ENCODE results near the gene WDR49. TPM values are rescaled to one million over a fixed set of nuclear protein-coding genes. Genes with fewer than 3 reads are reported as not detected.
"Not testable (repeated sequence)": the region's sequence is repeated elsewhere in the genome, so short reads cannot be mapped to it uniquely, and the experiment has no call there.

The WDR49 gene
- total RNA-seq, 1 donor from 2014 or later: 1.2 TPM

DNA sequence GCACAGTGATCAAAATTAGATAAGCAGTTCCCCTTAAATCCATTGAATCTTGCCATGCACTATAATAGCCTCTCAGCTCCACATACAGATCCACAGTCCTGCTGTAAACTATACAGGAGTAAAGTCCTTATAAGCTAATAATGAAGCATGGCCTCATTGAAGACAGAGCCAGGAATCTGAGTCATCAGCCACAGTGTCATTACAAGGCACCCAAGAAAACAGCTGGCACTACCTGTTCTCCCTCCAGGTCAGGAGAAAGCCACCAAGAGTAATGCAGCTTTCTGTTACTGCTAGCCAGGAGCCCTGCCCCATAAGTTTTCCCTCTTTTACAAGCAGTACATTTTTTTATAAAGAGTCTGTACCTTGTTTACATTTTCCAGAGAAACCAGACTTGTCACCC, 27.3 kb downstream of the WDR49 start:
- Mint-ChIP-seq H3K4me3 (no peak overlapping the region), H3K27me3 (no peaks in the 10 kb centered on the region), H3K9me3 (no peaks in the 10 kb centered on the region), H3K36me3 (no peaks in the 10 kb centered on the region), H3K4me1 (ENCODE audit: unreplicated experiment) (no peaks in the 10 kb centered on the region), H3K27ac (no peak overlapping the region)
- TF ChIP-seq, protein P1, sequence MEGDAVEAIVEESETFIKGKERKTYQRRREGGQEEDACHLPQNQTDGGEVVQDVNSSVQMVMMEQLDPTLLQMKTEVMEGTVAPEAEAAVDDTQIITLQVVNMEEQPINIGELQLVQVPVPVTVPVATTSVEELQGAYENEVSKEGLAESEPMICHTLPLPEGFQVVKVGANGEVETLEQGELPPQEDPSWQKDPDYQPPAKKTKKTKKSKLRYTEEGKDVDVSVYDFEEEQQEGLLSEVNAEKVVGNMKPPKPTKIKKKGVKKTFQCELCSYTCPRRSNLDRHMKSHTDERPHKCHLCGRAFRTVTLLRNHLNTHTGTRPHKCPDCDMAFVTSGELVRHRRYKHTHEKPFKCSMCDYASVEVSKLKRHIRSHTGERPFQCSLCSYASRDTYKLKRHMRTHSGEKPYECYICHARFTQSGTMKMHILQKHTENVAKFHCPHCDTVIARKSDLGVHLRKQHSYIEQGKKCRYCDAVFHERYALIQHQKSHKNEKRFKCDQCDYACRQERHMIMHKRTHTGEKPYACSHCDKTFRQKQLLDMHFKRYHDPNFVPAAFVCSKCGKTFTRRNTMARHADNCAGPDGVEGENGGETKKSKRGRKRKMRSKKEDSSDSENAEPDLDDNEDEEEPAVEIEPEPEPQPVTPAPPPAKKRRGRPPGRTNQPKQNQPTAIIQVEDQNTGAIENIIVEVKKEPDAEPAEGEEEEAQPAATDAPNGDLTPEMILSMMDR (conservative IDR thresholded peaks at IDR 0.05): no peak
- no peak for DNase-seq (ENCODE audit: extremely low spot score, unreplicated experiment)

DNA sequence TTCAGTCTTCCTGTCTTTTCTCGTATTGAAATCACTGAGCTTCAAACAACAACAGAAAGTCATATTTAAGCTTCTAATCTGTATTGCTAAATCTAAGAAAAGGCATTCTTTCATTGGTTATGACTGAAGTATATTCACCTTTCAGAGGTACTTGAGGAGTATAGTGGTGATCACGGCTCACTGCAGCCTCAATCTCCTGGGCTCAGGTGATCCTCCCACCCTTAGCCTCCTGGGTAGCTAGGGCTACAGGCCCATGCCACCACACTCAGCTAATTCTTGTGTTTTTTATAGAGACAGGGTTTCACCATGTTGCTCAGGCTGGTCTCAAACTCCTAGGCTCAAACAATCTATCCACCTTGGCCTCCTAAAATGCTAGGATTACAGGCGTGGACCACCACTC, 38.7 kb downstream of the WDR49 start:
- Mint-ChIP-seq H3K36me3 (no peaks in the 10 kb centered on the region), H3K27ac (no peak overlapping the region), H3K4me1 (ENCODE audit: unreplicated experiment) (no peaks in the 10 kb centered on the region), H3K4me3 (no peak overlapping the region), H3K9me3 (no peaks in the 10 kb centered on the region), H3K27me3 (no peaks in the 10 kb centered on the region)
- TF ChIP-seq, protein P1 (conservative IDR thresholded peaks at IDR 0.05): no peak
- no peak for DNase-seq (ENCODE audit: extremely low spot score, unreplicated experiment)

DNA sequence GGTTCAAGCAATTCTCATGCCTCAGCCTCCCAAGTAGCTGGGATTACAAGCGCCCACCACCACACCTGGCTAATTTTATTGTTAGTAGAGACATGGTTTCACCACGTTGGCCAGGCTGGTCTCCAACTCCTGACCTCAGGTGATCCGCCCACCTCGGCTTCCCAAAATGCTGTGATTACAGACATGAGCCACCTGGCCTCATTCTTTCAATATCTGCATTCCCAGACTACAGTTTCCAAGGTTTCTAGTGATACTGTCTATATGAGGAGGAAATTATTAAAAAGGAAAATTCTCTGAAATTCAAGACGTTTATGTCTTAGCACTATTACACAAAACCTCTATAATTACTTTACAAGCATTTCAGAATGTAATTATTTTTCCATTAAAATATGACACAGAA, 39.5 kb downstream of the WDR49 start:
- not testable (repeated sequence) for H3K27ac Mint-ChIP-seq; DNase-seq (ENCODE audit: extremely low spot score, unreplicated experiment); H3K36me3 Mint-ChIP-seq; H3K27me3 Mint-ChIP-seq; H3K9me3 Mint-ChIP-seq; H3K4me3 Mint-ChIP-seq; H3K4me1 Mint-ChIP-seq (ENCODE audit: unreplicated experiment)

DNA sequence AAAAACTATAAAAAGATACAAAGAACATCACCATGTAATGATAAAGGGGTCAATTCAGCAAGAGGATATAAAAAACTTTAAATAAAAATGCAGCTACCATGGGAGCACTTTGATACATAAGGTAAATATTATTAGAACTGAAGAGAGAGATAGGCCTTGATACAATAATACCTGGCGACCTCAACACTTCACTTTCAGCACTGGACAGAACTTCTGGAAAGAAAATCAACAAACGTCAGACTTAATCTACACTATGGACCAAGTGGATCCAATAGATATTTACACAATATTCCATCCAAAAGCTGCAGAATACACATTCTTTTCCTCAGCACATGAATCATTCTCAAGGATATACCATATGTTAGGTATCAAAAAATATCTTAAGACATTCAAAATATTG, 42.0 kb downstream of the WDR49 start:
- no peak overlapping the region for H3K4me3 Mint-ChIP-seq
- H3K9me3 Mint-ChIP-seq: no peaks in the 10 kb centered on the region
- H3K36me3 Mint-ChIP-seq: no peaks in the 10 kb centered on the region
- TF ChIP-seq, protein P1 (conservative IDR thresholded peaks at IDR 0.05): no peak
- no peaks in the 10 kb centered on the region for H3K4me1 Mint-ChIP-seq (ENCODE audit: unreplicated experiment)
- no peak for DNase-seq (ENCODE audit: extremely low spot score, unreplicated experiment)
- H3K27ac Mint-ChIP-seq: no peak overlapping the region
- no peaks in the 10 kb centered on the region for H3K27me3 Mint-ChIP-seq

DNA sequence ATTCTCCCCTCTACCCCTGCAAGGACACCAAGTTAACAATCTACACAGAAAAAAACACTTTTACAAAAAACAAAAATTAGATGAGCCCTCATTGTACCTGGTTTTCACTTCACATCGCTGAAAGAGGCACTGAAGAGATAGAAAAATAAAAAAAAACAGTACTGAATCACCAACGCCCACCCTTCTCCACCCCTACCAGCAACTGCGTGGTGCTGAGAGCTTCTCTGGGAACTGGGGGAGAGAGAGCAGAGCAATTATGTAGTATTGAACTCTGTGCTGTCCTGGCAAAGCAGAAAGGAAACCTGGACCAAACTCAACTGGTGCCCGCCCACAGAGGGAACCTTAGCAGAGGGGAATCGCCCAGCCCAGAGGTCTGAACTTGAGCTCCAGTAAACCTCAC, 44.6 kb downstream of the WDR49 start:
- H3K4me3 Mint-ChIP-seq: no peak overlapping the region
- DNase-seq (ENCODE audit: extremely low spot score, unreplicated experiment): no peak
- TF ChIP-seq, protein P1 (conservative IDR thresholded peaks at IDR 0.05): no peak
- no peaks in the 10 kb centered on the region for H3K27me3 Mint-ChIP-seq
- no peaks in the 10 kb centered on the region for H3K4me1 Mint-ChIP-seq (ENCODE audit: unreplicated experiment)
- no peaks in the 10 kb centered on the region for H3K9me3 Mint-ChIP-seq
- H3K36me3 Mint-ChIP-seq: no peaks in the 10 kb centered on the region
- H3K27ac Mint-ChIP-seq: no peak overlapping the region

DNA sequence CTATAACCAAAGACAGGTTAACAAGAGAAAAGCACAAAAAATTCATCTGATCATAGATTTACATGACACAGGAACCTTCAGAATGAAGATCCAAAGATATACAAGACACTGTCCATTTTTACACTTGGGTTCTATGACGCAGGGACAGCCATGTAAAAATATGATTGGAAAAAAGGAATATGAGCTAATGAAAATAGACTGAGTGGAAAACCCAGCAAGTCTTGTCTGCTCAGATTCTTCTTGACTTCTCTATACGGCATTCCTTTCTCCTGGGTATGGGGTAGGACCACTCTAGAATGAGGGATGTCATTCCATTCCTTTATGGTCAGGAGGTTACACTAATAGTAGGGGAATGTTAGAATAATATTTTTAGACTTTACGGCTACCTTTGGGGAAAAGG, 46.9 kb downstream of the WDR49 start:
- H3K9me3 Mint-ChIP-seq: no peaks in the 10 kb centered on the region
- no peaks in the 10 kb centered on the region for H3K27me3 Mint-ChIP-seq
- no peaks in the 10 kb centered on the region for H3K36me3 Mint-ChIP-seq
- no peak overlapping the region for H3K4me3 Mint-ChIP-seq
- no peaks in the 10 kb centered on the region for H3K4me1 Mint-ChIP-seq (ENCODE audit: unreplicated experiment)
- TF ChIP-seq, protein P1 (conservative IDR thresholded peaks at IDR 0.05): no peak
- H3K27ac Mint-ChIP-seq: peak overlapping the region; percentile 4
- DNase-seq (ENCODE audit: extremely low spot score, unreplicated experiment): no peak
